Measurements from ENCODE around the gene MGAT4B. TPM values are rescaled to one million over a fixed set of nuclear protein-coding genes. Genes with fewer than 3 reads are reported as not detected.
A peak's percentile ranks its signal among the peaks of the same experiment; 100 is the strongest.

Gene MGAT4B
- total and polyA plus RNA-seq, 2 of the 4 experiments (the other 2 are of a cell fraction) = 73.7 to 155 TPM

DNA sequence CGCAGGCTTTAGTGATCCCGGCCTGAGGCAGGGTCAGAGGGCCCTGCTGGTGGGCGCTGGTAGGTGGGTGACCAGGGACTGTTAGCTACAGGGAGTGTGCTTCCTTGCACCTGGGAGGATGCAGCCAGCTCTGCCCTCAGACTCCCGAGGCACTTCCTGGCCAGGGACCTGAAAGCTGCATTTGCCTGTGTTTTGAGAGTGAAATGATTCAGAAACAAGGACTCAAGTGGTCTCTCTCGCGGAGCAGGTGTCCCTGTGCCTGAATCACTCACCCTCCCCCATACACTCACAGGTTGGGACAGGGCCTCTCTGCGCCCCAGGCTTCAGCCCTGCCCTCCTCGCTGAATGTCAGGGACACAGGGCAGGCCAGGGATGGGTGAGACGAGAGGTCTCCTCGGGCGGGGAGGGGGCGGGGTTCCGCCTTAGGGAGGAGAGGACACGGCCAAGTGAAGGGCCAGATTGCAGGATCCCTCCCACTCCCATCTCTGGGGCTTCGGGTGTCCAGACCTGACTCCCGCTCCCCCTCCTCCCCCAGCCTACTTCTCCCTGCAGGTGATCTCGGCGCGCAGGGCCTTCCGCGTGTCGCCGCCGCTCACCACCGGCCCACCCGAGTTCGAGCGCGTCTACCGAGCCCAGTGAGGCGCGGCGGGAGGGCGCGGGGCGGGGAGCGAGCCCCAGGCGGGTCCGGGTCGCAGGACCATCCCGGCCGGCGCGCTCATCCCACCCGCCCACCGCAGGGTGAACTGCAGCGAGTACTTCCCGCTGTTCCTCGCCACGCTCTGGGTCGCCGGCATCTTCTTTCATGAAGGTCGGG lies 11.4 kb downstream of the MGAT4B start (continued):
- TF ChIP-seq NFE2L2 (IDR thresholded peaks at IDR 0.05; ENCODE audit: low read depth, low read length) (no peak), RAD21 (IDR thresholded peaks at IDR 0.05; ENCODE audit: low read length) (no peak)

DNA sequence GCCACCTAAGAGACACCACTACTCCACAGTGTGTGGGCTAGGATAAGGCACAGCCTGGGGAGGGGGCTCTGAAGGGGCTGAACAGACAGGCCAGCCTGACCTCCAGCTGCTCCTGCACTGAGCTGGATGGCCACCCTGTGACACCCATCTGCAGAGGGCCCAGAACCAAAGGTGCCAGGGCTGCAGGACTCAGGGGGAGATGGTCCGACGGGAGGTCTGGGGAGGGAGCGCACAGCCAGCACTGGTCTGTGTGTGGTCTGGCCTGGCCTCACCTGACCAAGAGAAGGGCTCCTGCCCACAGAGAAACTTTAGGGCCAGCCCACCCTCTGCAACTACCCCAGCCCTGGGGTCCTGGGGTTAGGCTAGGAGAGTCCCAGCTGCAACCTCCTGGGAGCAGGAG lies 12.1 kb downstream of the MGAT4B start:
- H2AFZ ChIP-seq (replicated peaks; ENCODE audit: low read length, poor library complexity) = no peak overlapping the region
- H3K27me3 ChIP-seq (ENCODE audit: control insufficient read depth, insufficient read depth, low read length) = no peaks in the 10 kb centered on the region
- H4K20me1 ChIP-seq (ENCODE audit: insufficient read depth, low read length) = 0 out of 2 replicates have a peak, but pooled peaks cover 7% of the 10 kb centered on the region
- no peak overlapping the region for H3K9ac ChIP-seq (ENCODE audit: low read depth, low read length)
- no peak overlapping the region for H3K23ac ChIP-seq (ENCODE audit: low read depth, low read length)
- no peak overlapping the region for H3K27ac ChIP-seq (ENCODE audit: insufficient read depth, low read length)
- ChIA-PET CTCF (no interaction called here), POLR2A (ENCODE audit: unreplicated experiment) (no interaction called here)
- H3K14ac ChIP-seq (replicated peaks; ENCODE audit: low read depth, low read length) = no peak overlapping the region
- in situ Hi-C loops (cut with MboI; ENCODE audit: low sequenced_read_pairs) = no loop called here
- 100% methylated on average over 2 of the region's 3 CpGs; no CpG with 5 or more reads in 1 of the 2 experiments for WGBS, 2 experiments (ENCODE audit: extremely low coverage in 2 of 2, insufficient read length in 1 of 2)
- DNase-seq (no peak), ATAC-seq (ENCODE audit: low read depth) (no peak)
- TF ChIP-seq POLR2A (IDR thresholded peaks at IDR 0.05; ENCODE audit: low read depth, low read length) (no peak), SMC3 (IDR thresholded peaks at IDR 0.05; ENCODE audit: low read depth, low read length) (no peak), RFX5 (IDR thresholded peaks at IDR 0.05; ENCODE audit: low read depth, low read length) (no peak), CEBPB (IDR thresholded peaks at IDR 0.05; ENCODE audit: low read depth, low read length) (no peak), CHD1 (IDR thresholded peaks at IDR 0.05; ENCODE audit: low read depth, low read length) (no peak)
- TF ChIP-seq, protein P1, sequence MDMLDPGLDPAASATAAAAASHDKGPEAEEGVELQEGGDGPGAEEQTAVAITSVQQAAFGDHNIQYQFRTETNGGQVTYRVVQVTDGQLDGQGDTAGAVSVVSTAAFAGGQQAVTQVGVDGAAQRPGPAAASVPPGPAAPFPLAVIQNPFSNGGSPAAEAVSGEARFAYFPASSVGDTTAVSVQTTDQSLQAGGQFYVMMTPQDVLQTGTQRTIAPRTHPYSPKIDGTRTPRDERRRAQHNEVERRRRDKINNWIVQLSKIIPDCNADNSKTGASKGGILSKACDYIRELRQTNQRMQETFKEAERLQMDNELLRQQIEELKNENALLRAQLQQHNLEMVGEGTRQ (IDR thresholded peaks at IDR 0.05; ENCODE audit: low read depth, low read length) = no peak
- dilution Hi-C loops (cut with HindIII; ENCODE audit: low sequenced_read_pairs, unreplicated experiment) = no loop called here
- H2BK15ac ChIP-seq (ENCODE audit: low read depth, low read length) = no peak overlapping the region
- H4K91ac ChIP-seq (ENCODE audit: insufficient read depth, low read depth, low read length) = no peak overlapping the region
- H4K8ac ChIP-seq (ENCODE audit: low read depth in 2 of 2, low read length in 2 of 2) = no peak overlapping the region
- no TSS peak for BruUV-seq (replicated peaks)
- peaks cover 28% of the 10 kb centered on the region for H3K36me3 ChIP-seq (ENCODE audit: control insufficient read depth, insufficient read depth, low read length)
- H3K4me1 ChIP-seq (ENCODE audit: control insufficient read depth, insufficient read depth, low read length) = peaks cover 9% of the 10 kb centered on the region; the same call in 1 of the 2 replicates
- no peaks in the 10 kb centered on the region for H3K9me3 ChIP-seq (ENCODE audit: control insufficient read depth, insufficient read depth, low read length)
- no peak overlapping the region for H2BK120ac ChIP-seq (ENCODE audit: low read depth, low read length)
- no peak overlapping the region for H4K5ac ChIP-seq (ENCODE audit: low read depth, low read length)
- H2BK5ac ChIP-seq (ENCODE audit: low read depth, low read length, poor library complexity, severe bottlenecking) = no peak overlapping the region
- intact Hi-C loops (cut with micrococcal nuclease) = no loop called here
- no peak overlapping the region for H3K4me2 ChIP-seq (ENCODE audit: low read depth, low read length)
- no peak overlapping the region for H3K18ac ChIP-seq (ENCODE audit: low read depth, low read length)
- H3K4me3 ChIP-seq (ENCODE audit: insufficient read depth, low read depth, low read length) = no peak overlapping the region
- no peak overlapping the region for H2AK5ac ChIP-seq (ENCODE audit: low read depth, low read length)
- H2BK20ac ChIP-seq (ENCODE audit: low read depth, low read length) = no peak overlapping the region
- H3K56ac ChIP-seq (ENCODE audit: extremely low read depth, insufficient read depth, low read length) = no peak overlapping the region
- no peak overlapping the region for H3K4ac ChIP-seq (ENCODE audit: low read depth, low read length)
- no peaks in the 10 kb centered on the region for H3K9me1 ChIP-seq (ENCODE audit: insufficient read depth, low read length)
- H3K79me1 ChIP-seq (ENCODE audit: low read depth in 1 of 2, low read length in 2 of 2) = peaks cover 0 to 8% of the 10 kb centered on the region in 2 experiments; a peak in 1 of 4 replicates
- H2AK9ac ChIP-seq (replicated peaks; ENCODE audit: low read depth, low read length, poor library complexity) = peak overlapping the region; percentile 92

All from IMR-90 (cell line).